HepG2 (cell line): Measurements from ENCODE around the gene NR5A2. TPM values are rescaled to one million over a fixed set of nuclear protein-coding genes. Genes with fewer than 3 reads are reported as not detected.

Experiments
- ATAC-seq: fragments of 200-7000 bp; cut with Tn5 transposase; 3 replicates; pipeline ENCODE4 v1.9.1; 2020; ENCODE audit warnings: mild to moderate bottlenecking, moderate library complexity
- BruUV-seq: library from RNA; stranded (reverse); fragments of 400-500 nt; replicated peaks from 2 replicates; lab custom pipeline; 2021; lab: Mats Ljungman, UMichigan
- CTCF ChIA-PET: fragments of 300-600 bp; formaldehyde crosslinking; extraction: SDS; loops from one replicate; lab custom pipeline; 2021; ENCODE audit warnings: low total read pairs, inconsistent platforms, low intra/inter-chr PET ratio; lab: Yijun Ruan, JAX
- POLR2A ChIA-PET: fragments of 350-600 bp; sonication (Branson Sonifier 250); formaldehyde crosslinking; loops from one replicate; lab custom pipeline; 2020; ENCODE audit warnings: antibody characterized with exemption, inconsistent platforms; lab: Yijun Ruan, JAX
- DNase-seq: peaks from one replicate; pipeline ENCODE4 v3.0.0-alpha.2; 2015; ENCODE audit warnings: low spot score
- FAIRE-seq: peaks from 3 replicates; lab custom pipeline; 2011; peaks lifted over from hg19 to GRCh38; lab: Jason Lieb, UNC
- H2AFZ ChIP-seq: one replicate; pipeline ENCODE4 v1.6.1; 2011; ENCODE audit warnings: low read length, inconsistent platforms
- H3K27ac ChIP-seq: fragments of 300-600 bp; 3 replicates; pipeline ENCODE4 v1.8.0; 2011; ENCODE audit warnings: mixed run types, mild to moderate bottlenecking, mixed read lengths, low read length, inconsistent platforms; ENCODE audit not compliant: insufficient read depth; ENCODE audit errors: extremely low read length
- H3K27me3 ChIP-seq, 2 experiments: fragments of 200-600 bp in 1 of 2; 2 replicates in 1 of 2; 3 replicates in 1 of 2; pipeline versions ENCODE4 v1.6.0 to v1.8.0; 2011; ENCODE audit warnings: low read length in 2 of 2, mild to moderate bottlenecking in 2 of 2, moderate library complexity in 2 of 2, inconsistent platforms in 1 of 2; ENCODE audit not compliant: insufficient read depth in 2 of 2, control insufficient read depth in 1 of 2
- H3K36me3 ChIP-seq, 2 experiments: fragments of 200-600 bp in 1 of 2; replicated peaks in 1 of 2; 2 replicates in 1 of 2; 3 replicates in 1 of 2; pipeline versions ENCODE4 v1.5.1 to v1.8.0; 2011; ENCODE audit warnings: low read length in 2 of 2, inconsistent platforms in 1 of 2; ENCODE audit not compliant: insufficient read depth in 2 of 2, control insufficient read depth in 1 of 2
- H3K4me1 ChIP-seq: 2 replicates; pipeline ENCODE4 v1.5.1; 2012; ENCODE audit warnings: low read length, inconsistent platforms; ENCODE audit not compliant: insufficient read depth
- H3K4me2 ChIP-seq: 2 replicates; pipeline ENCODE4 v1.6.0; 2011; ENCODE audit warnings: low read depth, low read length, inconsistent platforms
- H3K4me3 ChIP-seq, 3 experiments: fragments of 200-600 bp in 1 of 3; sonication (generic), shearing (Covaris generic) in 1 of 3; replicated peaks in 1 of 3; 2 replicates each; pipeline ENCODE4 v1.5.1; 2011 to 2016; ENCODE audit warnings: low read length in 3 of 3, inconsistent platforms in 2 of 3, low read depth in 2 of 3, mild to moderate bottlenecking in 2 of 3, control low read depth in 1 of 3, mixed read lengths in 1 of 3; ENCODE audit not compliant: insufficient read depth in 1 of 3
- H3K79me2 ChIP-seq: one replicate; pipeline ENCODE4 v1.6.1; 2011; ENCODE audit warnings: low read length, inconsistent platforms; ENCODE audit not compliant: insufficient read depth
- H3K9ac ChIP-seq: 2 replicates; pipeline ENCODE4 v1.6.0; 2011; ENCODE audit warnings: mild to moderate bottlenecking, low read depth, low read length, inconsistent platforms; ENCODE audit not compliant: insufficient read depth
- H3K9me3 ChIP-seq: 2 replicates; pipeline ENCODE4 v1.5.1; 2012; ENCODE audit warnings: mild to moderate bottlenecking, low read length
- H4K20me1 ChIP-seq: 2 replicates; pipeline ENCODE4 v1.6.0; 2011; ENCODE audit warnings: inconsistent platforms, mild to moderate bottlenecking, low read length, moderate library complexity; ENCODE audit not compliant: insufficient read depth
- CENPX ChIP-seq: sonication (generic); formaldehyde crosslinking; IDR thresholded peaks from 2 replicates; pipeline ENCODE4 v1.9.0; 2021; ENCODE audit warnings: mild to moderate bottlenecking, missing genetic modification reagents, moderate library complexity
- FOXA1 ChIP-seq, 2 experiments: fragments of 450-650 bp in 1 of 2; sonication (generic) in 1 of 2; formaldehyde crosslinking in 1 of 2; IDR thresholded peaks; 2 replicates each; pipeline versions ENCODE4 v1.4.0 to v1.6.1; 2016 to 2020; ENCODE audit warnings: missing genetic modification reagents in 1 of 2
- FOXO1 ChIP-seq: sonication (generic); formaldehyde crosslinking; IDR thresholded peaks from 2 replicates; pipeline ENCODE4 v1.4.0; 2020; ENCODE audit warnings: missing genetic modification reagents
- HNRNPLL ChIP-seq: fragments of 200-400 bp; formaldehyde crosslinking; IDR thresholded peaks from 2 replicates; pipeline ENCODE4 v1.6.1; 2017; ENCODE audit warnings: mild to moderate bottlenecking, low read depth, low read length; ENCODE audit not compliant: poor library complexity, severe bottlenecking
- KMT2A ChIP-seq: sonication (generic); formaldehyde crosslinking; IDR thresholded peaks from 2 replicates; pipeline ENCODE4 v1.4.0; 2020; ENCODE audit warnings: missing genetic modification reagents
- NR3C1 ChIP-seq: sonication (generic); formaldehyde crosslinking; IDR thresholded peaks from 2 replicates; pipeline ENCODE4 v1.4.0; 2020; ENCODE audit warnings: missing genetic modification reagents
- TBX2 ChIP-seq: sonication (generic); formaldehyde crosslinking; IDR thresholded peaks from 2 replicates; pipeline ENCODE4 v1.5.0; 2020; ENCODE audit warnings: missing genetic modification reagents, mild to moderate bottlenecking, borderline replicate concordance
- ZNF101 ChIP-seq: sonication (generic); formaldehyde crosslinking; IDR thresholded peaks from 2 replicates; pipeline ENCODE4 v1.4.0; 2020; ENCODE audit warnings: mild to moderate bottlenecking, low read depth, missing genetic modification reagents, borderline replicate concordance
- ZNF282 ChIP-seq: fragments of 450-650 bp; IDR thresholded peaks from 2 replicates; pipeline ENCODE4 v1.6.1; 2018; ENCODE audit not compliant: partially characterized antibody
- ZNF496 ChIP-seq: sonication (generic); formaldehyde crosslinking; IDR thresholded peaks from 2 replicates; pipeline ENCODE4 v1.8.1; 2023; ENCODE audit warnings: mild to moderate bottlenecking, moderate library complexity, missing genetic modification reagents; ENCODE audit not compliant: insufficient replicate concordance
- ZNF703 ChIP-seq: sonication (generic); formaldehyde crosslinking; IDR thresholded peaks from 2 replicates; pipeline ENCODE4 v1.5.1; 2020; ENCODE audit warnings: missing genetic modification reagents, mild to moderate bottlenecking, moderate library complexity, borderline replicate concordance
- WGBS: methylation state at CpG from one replicate; pipeline ENCODE4 v1.1.6; 2017; ENCODE audit warnings: low lambda C conversion rate; 5-methylcytosine and 5-hydroxymethylcytosine counted together
- in situ Hi-C: cut with HindIII; loops from 2 replicates; pipeline ENCODE4 v1.10.0; 2017; ENCODE audit warnings: low pct_unique_long_range_greater_than_20kb; ENCODE audit not compliant: extremely low pct_ligation_motif_present
- intact Hi-C: fragments of 100-400 bp; cut with micrococcal nuclease; formaldehyde crosslinking; loops from one replicate; pipeline ENCODE4 v1.10.0; 2022; ENCODE audit not compliant: unreplicated experiment
- polyA plus RNA-seq, 8 experiments: library from polyadenylated mRNA; depleted of rRNA in 3 of 8; stranded (reverse) in 7 of 8; unstranded in 1 of 8; fragments of >200 nt; fragmentation: Illumina TruSeq in 4 of 8; extraction: Trizol in 4 of 8; gene quantifications; 2 replicates each; pipeline versions ENCODE4 v1.2.1 to v1.2.3, GENCODE V29; 2011 to 2016; ENCODE audit warnings: low read depth in 4 of 8, missing spikeins in 1 of 8, mixed read lengths in 1 of 8; ENCODE audit not compliant: insufficient read depth in 1 of 8
- total RNA-seq, 5 experiments: library from RNA; depleted of rRNA; stranded (reverse); fragments of >200 nt; fragmentation: Illumina TruSeq; extraction: Trizol; gene quantifications; 2 replicates each; pipeline ENCODE4 v1.2.3, GENCODE V29; 2016; ENCODE audit warnings: low read depth in 1 of 5
- TF ChIP-seq, protein P1 (sequence below), 2 experiments: sonication (generic) in 1 of 2; formaldehyde crosslinking in 1 of 2; IDR thresholded peaks; 2 replicates each; pipeline versions ENCODE4 v1.4.0 to v1.6.1; 2018 to 2020; ENCODE audit warnings: missing genetic modification reagents in 2 of 2, borderline replicate concordance in 1 of 2, low read depth in 1 of 2, mild to moderate bottlenecking in 1 of 2, missing biosample characterization in 1 of 2
- TF ChIP-seq, protein P2 (sequence below), 2 experiments: sonication (generic) in 1 of 2; formaldehyde crosslinking in 1 of 2; IDR thresholded peaks; 2 replicates each; pipeline versions ENCODE4 v1.6.1 to v1.9.0; 2014 to 2022; ENCODE audit warnings: antibody characterized with exemption in 1 of 2, borderline replicate concordance in 1 of 2, inconsistent platforms in 1 of 2, low read depth in 1 of 2, missing genetic modification reagents in 1 of 2
- TF ChIP-seq, protein P3 (sequence below): sonication (generic); formaldehyde crosslinking; IDR thresholded peaks from 2 replicates; pipeline ENCODE4 v1.5.0; 2020; ENCODE audit warnings: mild to moderate bottlenecking, low read depth, missing genetic modification reagents, borderline replicate concordance

The NR5A2 gene
- total and polyA plus RNA-seq, 2 of the 13 experiments (the other 11 are each of a cell fraction or from before 2014, with no cell fraction given): 0.24 to 2.8 TPM

DNA sequence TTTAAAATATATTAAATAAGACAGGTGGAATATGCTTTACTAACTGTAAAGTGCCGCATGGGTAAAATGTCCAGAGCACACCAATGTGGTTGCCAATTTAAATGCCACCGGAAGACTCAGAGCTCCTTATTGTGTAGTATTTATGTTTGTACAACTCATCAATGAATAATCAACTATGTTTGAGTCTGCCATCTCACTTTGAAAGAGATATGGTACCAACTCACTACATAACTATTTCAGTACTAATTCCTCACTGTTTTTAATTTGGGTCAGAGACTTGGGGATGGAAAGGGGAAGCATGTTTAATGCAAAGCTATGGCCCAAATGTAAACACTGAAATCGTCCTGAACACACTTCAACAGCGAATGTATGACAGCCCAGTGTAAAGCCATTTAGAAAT is 144.8 kb downstream of the NR5A2 start (continued):
- TF ChIP-seq, protein P1, sequence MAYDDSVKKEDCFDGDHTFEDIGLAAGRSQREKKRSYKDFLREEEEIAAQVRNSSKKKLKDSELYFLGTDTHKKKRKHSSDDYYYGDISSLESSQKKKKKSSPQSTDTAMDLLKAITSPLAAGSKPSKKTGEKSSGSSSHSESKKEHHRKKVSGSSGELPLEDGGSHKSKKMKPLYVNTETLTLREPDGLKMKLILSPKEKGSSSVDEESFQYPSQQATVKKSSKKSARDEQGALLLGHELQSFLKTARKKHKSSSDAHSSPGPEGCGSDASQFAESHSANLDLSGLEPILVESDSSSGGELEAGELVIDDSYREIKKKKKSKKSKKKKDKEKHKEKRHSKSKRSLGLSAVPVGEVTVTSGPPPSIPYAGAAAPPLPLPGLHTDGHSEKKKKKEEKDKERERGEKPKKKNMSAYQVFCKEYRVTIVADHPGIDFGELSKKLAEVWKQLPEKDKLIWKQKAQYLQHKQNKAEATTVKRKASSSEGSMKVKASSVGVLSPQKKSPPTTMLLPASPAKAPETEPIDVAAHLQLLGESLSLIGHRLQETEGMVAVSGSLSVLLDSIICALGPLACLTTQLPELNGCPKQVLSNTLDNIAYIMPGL (CRISPR knock-in tag; IDR thresholded peaks at IDR 0.05; ENCODE audit: borderline replicate concordance in 1 of 2, low read depth in 1 of 2): no peak
- TF ChIP-seq, all 625 proteins: peak for 0

DNA sequence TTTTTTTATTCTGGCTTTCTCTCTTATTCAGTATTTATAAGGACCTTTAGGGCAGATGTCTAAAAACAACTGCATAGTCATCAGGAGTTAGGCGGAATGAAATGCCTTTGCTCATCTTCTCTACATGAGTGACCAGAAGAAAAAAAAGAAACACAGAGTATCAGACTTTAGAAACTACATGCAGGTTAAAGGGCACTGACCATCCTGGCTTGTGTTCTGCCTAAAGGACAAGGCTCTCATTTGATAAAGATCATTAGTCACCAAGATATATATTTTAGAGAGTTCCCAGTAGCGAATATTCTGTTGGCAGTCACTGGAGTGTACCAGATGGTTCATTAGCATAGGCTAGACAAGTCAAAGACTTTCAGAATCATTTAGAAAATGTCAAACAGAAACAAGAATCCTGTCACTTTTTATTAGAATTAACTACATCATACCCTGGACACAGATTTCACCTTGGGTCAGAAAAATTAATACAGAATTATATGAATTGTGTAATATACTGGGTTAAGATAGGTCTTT is 145.6 kb downstream of the NR5A2 start:
- no peak overlapping the region for H3K27ac ChIP-seq
- in situ Hi-C loops: no loop called here
- no peak overlapping the region for H3K9ac ChIP-seq
- ChIA-PET POLR2A (no interaction called here), CTCF (no interaction called here)
- H3K79me2 ChIP-seq: no peaks in the 10 kb centered on the region
- intact Hi-C loops: no loop called here
- BruUV-seq: no TSS peak
- FAIRE-seq (no peak), ATAC-seq (no peak), DNase-seq (no peak)
- H3K4me2 ChIP-seq: no peak overlapping the region
- H3K36me3 ChIP-seq: no peaks in the 10 kb centered on the region
- no peaks in the 10 kb centered on the region for H4K20me1 ChIP-seq
- H3K4me1 ChIP-seq: no peaks in the 10 kb centered on the region
- no peaks in the 10 kb centered on the region for H3K9me3 ChIP-seq
- H3K27me3 ChIP-seq: no peaks in the 10 kb centered on the region
- H2AFZ ChIP-seq: no peak overlapping the region
- 0% methylated on average over 2 of the region's 2 CpGs for WGBS
- no peak overlapping the region for H3K4me3 ChIP-seq
- no peak for TF ChIP-seq HNRNPLL
- no peak for TF ChIP-seq ZNF101
- TF ChIP-seq KMT2A: no peak
- TF ChIP-seq ZNF282: no peak
- TF ChIP-seq, protein P2, sequence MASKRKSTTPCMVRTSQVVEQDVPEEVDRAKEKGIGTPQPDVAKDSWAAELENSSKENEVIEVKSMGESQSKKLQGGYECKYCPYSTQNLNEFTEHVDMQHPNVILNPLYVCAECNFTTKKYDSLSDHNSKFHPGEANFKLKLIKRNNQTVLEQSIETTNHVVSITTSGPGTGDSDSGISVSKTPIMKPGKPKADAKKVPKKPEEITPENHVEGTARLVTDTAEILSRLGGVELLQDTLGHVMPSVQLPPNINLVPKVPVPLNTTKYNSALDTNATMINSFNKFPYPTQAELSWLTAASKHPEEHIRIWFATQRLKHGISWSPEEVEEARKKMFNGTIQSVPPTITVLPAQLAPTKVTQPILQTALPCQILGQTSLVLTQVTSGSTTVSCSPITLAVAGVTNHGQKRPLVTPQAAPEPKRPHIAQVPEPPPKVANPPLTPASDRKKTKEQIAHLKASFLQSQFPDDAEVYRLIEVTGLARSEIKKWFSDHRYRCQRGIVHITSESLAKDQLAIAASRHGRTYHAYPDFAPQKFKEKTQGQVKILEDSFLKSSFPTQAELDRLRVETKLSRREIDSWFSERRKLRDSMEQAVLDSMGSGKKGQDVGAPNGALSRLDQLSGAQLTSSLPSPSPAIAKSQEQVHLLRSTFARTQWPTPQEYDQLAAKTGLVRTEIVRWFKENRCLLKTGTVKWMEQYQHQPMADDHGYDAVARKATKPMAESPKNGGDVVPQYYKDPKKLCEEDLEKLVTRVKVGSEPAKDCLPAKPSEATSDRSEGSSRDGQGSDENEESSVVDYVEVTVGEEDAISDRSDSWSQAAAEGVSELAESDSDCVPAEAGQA (IDR thresholded peaks at IDR 0.05; ENCODE audit: low read depth): no peak
- TF ChIP-seq, protein P2 (CRISPR knock-in tag; IDR thresholded peaks at IDR 0.05; ENCODE audit: borderline replicate concordance): no peak
- TF ChIP-seq FOXO1 (CRISPR knock-in tag): no peak
- no peak for TF ChIP-seq ZNF496 (CRISPR knock-in tag)
- TF ChIP-seq, protein P3, sequence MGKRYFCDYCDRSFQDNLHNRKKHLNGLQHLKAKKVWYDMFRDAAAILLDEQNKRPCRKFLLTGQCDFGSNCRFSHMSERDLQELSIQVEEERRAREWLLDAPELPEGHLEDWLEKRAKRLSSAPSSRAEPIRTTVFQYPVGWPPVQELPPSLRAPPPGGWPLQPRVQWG (CRISPR knock-in tag): no peak
- TF ChIP-seq ZNF703 (CRISPR knock-in tag): no peak
- no peak for TF ChIP-seq FOXA1 (IDR thresholded peaks at IDR 0.05)
- no peak for TF ChIP-seq FOXA1 (CRISPR knock-in tag; IDR thresholded peaks at IDR 0.05)
- TF ChIP-seq TBX2: no peak
- no peak for TF ChIP-seq CENPX (CRISPR knock-in tag)
- TF ChIP-seq NR3C1 (CRISPR knock-in tag): no peak
